Measurements from ENCODE around the gene DHX40.
"Not testable (repeated sequence)": the region's sequence is repeated elsewhere in the genome, so short reads cannot be mapped to it uniquely, and the experiment has no call there.

DHX40 gene

GRCh38 chr17:59527931-59528330, 37.5 kb upstream of the DHX40 start:
- TF ChIP-seq Cebpa-rat (IDR thresholded peaks at IDR 0.05), result no peak
- H3K4me2 ChIP-seq, result no peak overlapping the region
- no peaks in the 10 kb centered on the region for H3K4me1 ChIP-seq
- no peaks in the 10 kb centered on the region for H4K20me1 ChIP-seq
- no peak overlapping the region for H3K27ac ChIP-seq
- H3K36me3 ChIP-seq, result no peaks in the 10 kb centered on the region
- no peaks in the 10 kb centered on the region for H3K27me3 ChIP-seq
- no peak overlapping the region for H3K4me3 ChIP-seq
- H3K9me3 ChIP-seq, result no peaks in the 10 kb centered on the region
- no peak overlapping the region for H3K9ac ChIP-seq

- H3K27me3 ChIP-seq, result no peaks in the 10 kb centered on the region
- H4K20me1 ChIP-seq, result no peaks in the 10 kb centered on the region
- no peaks in the 10 kb centered on the region for H3K36me3 ChIP-seq
- H3K4me3 ChIP-seq, result no peak overlapping the region
- no peaks in the 10 kb centered on the region for H3K9me3 ChIP-seq
- TF ChIP-seq Cebpa-rat (IDR thresholded peaks at IDR 0.05), result no peak
- H3K27ac ChIP-seq, result no peak overlapping the region
- H3K9ac ChIP-seq, result no peak overlapping the region
- peaks cover 5% of the 10 kb centered on the region; the same call in 1 of the 2 replicates for H3K4me1 ChIP-seq
- no peak overlapping the region for H3K4me2 ChIP-seq
Observed at GRCh38 chr17:59530531-59530930, 34.9 kb upstream of the DHX40 start.

- H3K4me1 ChIP-seq, result peaks cover 5% of the 10 kb centered on the region; the same call in 1 of the 2 replicates
- no peak overlapping the region; the same call in 1 of the 2 replicates for H3K4me2 ChIP-seq
Observed at GRCh38 chr17:59533694-59534093, 31.7 kb upstream of the DHX40 start.

GRCh38 chr17:59534583-59534982, 30.8 kb upstream of the DHX40 start:
- Histone ChIP-seq H3K4me1 (peaks cover 5% of the 10 kb centered on the region; the same call in 1 of the 2 replicates), H3K36me3 (no peaks in the 10 kb centered on the region), H3K4me3 (no peak overlapping the region), H3K27me3 (no peaks in the 10 kb centered on the region), H4K20me1 (no peaks in the 10 kb centered on the region), H3K27ac (no peak overlapping the region), H3K9me3 (no peaks in the 10 kb centered on the region), H3K4me2 (no peak overlapping the region), H3K9ac (no peak overlapping the region)
- TF ChIP-seq Cebpa-rat (IDR thresholded peaks at IDR 0.05), result no peak

More at GRCh38 chr17:59533694-59534093, 31.7 kb upstream of the DHX40 start:
- H3K4me3 ChIP-seq, result no peak overlapping the region
- H3K27me3 ChIP-seq, result no peaks in the 10 kb centered on the region
- H4K20me1 ChIP-seq, result no peaks in the 10 kb centered on the region
- TF ChIP-seq Cebpa-rat (IDR thresholded peaks at IDR 0.05), result no peak
- no peaks in the 10 kb centered on the region for H3K9me3 ChIP-seq
- H3K9ac ChIP-seq, result no peak overlapping the region
- no peak overlapping the region for H3K27ac ChIP-seq
- H3K36me3 ChIP-seq, result no peaks in the 10 kb centered on the region

GRCh38 chr17:59538195-59538909, 27.1 kb upstream of the DHX40 start:
- Histone ChIP-seq H3K36me3 (no peaks in the 10 kb centered on the region), H3K4me3 (no peak overlapping the region), H3K4me2 (no peak overlapping the region), H3K9ac (no peak overlapping the region), H3K4me1 (peaks cover 4% of the 10 kb centered on the region; the same call in 1 of the 2 replicates), H3K27me3 (no peaks in the 10 kb centered on the region), H4K20me1 (no peaks in the 10 kb centered on the region), H3K27ac (no peak overlapping the region), H3K9me3 (no peaks in the 10 kb centered on the region)
- TF ChIP-seq Cebpa-rat (IDR thresholded peaks at IDR 0.05), result no peak

GRCh38 chr17:59542960-59543635, 22.3 kb upstream of the DHX40 start:
- no peak for TF ChIP-seq Cebpa-rat (IDR thresholded peaks at IDR 0.05)
- H3K36me3 ChIP-seq, result no peaks in the 10 kb centered on the region
- H3K4me3 ChIP-seq, result no peak overlapping the region
- no peak overlapping the region for H3K27ac ChIP-seq
- H3K27me3 ChIP-seq, result no peaks in the 10 kb centered on the region
- H3K9me3 ChIP-seq, result no peaks in the 10 kb centered on the region
- no peaks in the 10 kb centered on the region for H3K4me1 ChIP-seq
- no peaks in the 10 kb centered on the region for H4K20me1 ChIP-seq
- no peak overlapping the region for H3K9ac ChIP-seq
- no peak overlapping the region for H3K4me2 ChIP-seq

GRCh38 chr17:59545942-59546341, 19.5 kb upstream of the DHX40 start:
- no peak overlapping the region for H3K27ac ChIP-seq
- no peaks in the 10 kb centered on the region for H3K4me1 ChIP-seq
- no peaks in the 10 kb centered on the region for H4K20me1 ChIP-seq
- H3K27me3 ChIP-seq, result no peaks in the 10 kb centered on the region
- no peak for TF ChIP-seq Cebpa-rat (IDR thresholded peaks at IDR 0.05)
- H3K36me3 ChIP-seq, result no peaks in the 10 kb centered on the region
- no peak overlapping the region for H3K9ac ChIP-seq
- no peak overlapping the region for H3K4me2 ChIP-seq
- H3K9me3 ChIP-seq, result no peaks in the 10 kb centered on the region
- no peak overlapping the region for H3K4me3 ChIP-seq

- no peak overlapping the region for H3K4me3 ChIP-seq
- no peaks in the 10 kb centered on the region for H3K36me3 ChIP-seq
- no peaks in the 10 kb centered on the region for H3K4me1 ChIP-seq
- H3K9ac ChIP-seq, result no peak overlapping the region
- no peaks in the 10 kb centered on the region for H3K27me3 ChIP-seq
- H4K20me1 ChIP-seq, result no peaks in the 10 kb centered on the region
- no peak overlapping the region for H3K4me2 ChIP-seq
- H3K9me3 ChIP-seq, result no peaks in the 10 kb centered on the region
- H3K27ac ChIP-seq, result no peak overlapping the region
- TF ChIP-seq Cebpa-rat (IDR thresholded peaks at IDR 0.05), result no peak
Observed at GRCh38 chr17:59547131-59547915, 18.1 kb upstream of the DHX40 start.

- not testable (repeated sequence) for H3K4me2 ChIP-seq, H3K9ac ChIP-seq, H3K9me3 ChIP-seq, H4K20me1 ChIP-seq, H3K36me3 ChIP-seq, H3K27ac ChIP-seq, H3K27me3 ChIP-seq, H3K4me3 ChIP-seq, H3K4me1 ChIP-seq
Observed at GRCh38 chr17:59548985-59549384, 16.4 kb upstream of the DHX40 start.

- H3K4me1 ChIP-seq, result no peaks in the 10 kb centered on the region
- H3K9me3 ChIP-seq, result no peaks in the 10 kb centered on the region
- no peak overlapping the region for H3K9ac ChIP-seq
- H3K4me2 ChIP-seq, result no peak overlapping the region
- H3K27ac ChIP-seq, result no peak overlapping the region
- no peak overlapping the region for H3K4me3 ChIP-seq
- no peaks in the 10 kb centered on the region for H3K27me3 ChIP-seq
- no peaks in the 10 kb centered on the region for H3K36me3 ChIP-seq
- H4K20me1 ChIP-seq, result no peaks in the 10 kb centered on the region
- TF ChIP-seq Cebpa-rat (IDR thresholded peaks at IDR 0.05), result no peak
Observed at GRCh38 chr17:59550703-59551102, 14.7 kb upstream of the DHX40 start.

Data from BLaER1 (cell line).